ENCODE data around the gene PRKCG. TPM values are rescaled to one million over a fixed set of nuclear protein-coding genes. Genes with fewer than 3 reads are reported as not detected.
A peak's percentile ranks its signal among the peaks of the same experiment; 100 is the strongest.

PRKCG gene
- total RNA-seq, 2 experiments from 2014 or later: not detected

GRCh38 chr19:53917356-53917755 lies 35.4 kb downstream of the PRKCG start:
- Histone ChIP-seq H3K9me2 (ENCODE audit: insufficient read depth, low read length) (no peaks in the 10 kb centered on the region), H3K4me1 (ENCODE audit: insufficient read depth, low read length, poor library complexity, severe bottlenecking) (no peaks in the 10 kb centered on the region), H4K20me1 (ENCODE audit: insufficient read depth, low read length) (no peaks in the 10 kb centered on the region), H3K27ac (ENCODE audit: low read depth, low read length, poor library complexity, severe bottlenecking) (no peak overlapping the region), H3K9me3 (ENCODE audit: low read length) (no peaks in the 10 kb centered on the region), H3K79me2 (ENCODE audit: insufficient read depth, low read depth, low read length) (no peaks in the 10 kb centered on the region), H3K36me3 (ENCODE audit: insufficient read depth, low read length) (no peaks in the 10 kb centered on the region), H3K4me2 (ENCODE audit: low read length) (no peak overlapping the region), H2AFZ (ENCODE audit: low read length) (no peak overlapping the region), H3K4me3 (ENCODE audit: low read depth, low read length, poor library complexity, severe bottlenecking) (no peak overlapping the region)
- no TSS peak for BruUV-seq (replicated peaks)
- no peak for TF ChIP-seq EZH2phosphoT487 (IDR thresholded peaks at IDR 0.05; ENCODE audit: borderline replicate concordance, low read depth, low read length)
- TF ChIP-seq CTCF (conservative IDR thresholded peaks at IDR 0.05; ENCODE audit: low read length): no peak
- ChIA-PET CTCF (ENCODE audit: unreplicated experiment) (no interaction called here), POLR2A (interaction anchor here (0.6 kb wide), 2 partner anchors 98 to 366 kb away, joined by 3 read pairs; no protein-coding TSS in a partner anchor)
- intact Hi-C loops (cut with micrococcal nuclease; ENCODE audit: unreplicated experiment): no loop called here
- DNase-seq (ENCODE audit: low spot score): no peak

- TF ChIP-seq CTCF (conservative IDR thresholded peaks at IDR 0.05; ENCODE audit: low read length): no peak
- TF ChIP-seq EZH2phosphoT487 (IDR thresholded peaks at IDR 0.05; ENCODE audit: borderline replicate concordance, low read depth, low read length): no peak
- no peak overlapping the region for H2AFZ ChIP-seq (ENCODE audit: low read length)
- H3K4me1 ChIP-seq (ENCODE audit: insufficient read depth, low read length, poor library complexity, severe bottlenecking): no peaks in the 10 kb centered on the region
- H4K20me1 ChIP-seq (ENCODE audit: insufficient read depth, low read length): no peaks in the 10 kb centered on the region
- H3K9me2 ChIP-seq (ENCODE audit: insufficient read depth, low read length): no peaks in the 10 kb centered on the region
- H3K9me3 ChIP-seq (ENCODE audit: low read length): no peaks in the 10 kb centered on the region
- no peak overlapping the region for H3K4me2 ChIP-seq (ENCODE audit: low read length)
- CTCF ChIA-PET (ENCODE audit: unreplicated experiment): no interaction called here
- H3K36me3 ChIP-seq (ENCODE audit: insufficient read depth, low read length): no peaks in the 10 kb centered on the region
- no TSS peak for BruUV-seq (replicated peaks)
- intact Hi-C loops (cut with micrococcal nuclease; ENCODE audit: unreplicated experiment): no loop called here
- H3K4me3 ChIP-seq (ENCODE audit: low read depth, low read length, poor library complexity, severe bottlenecking): no peak overlapping the region
- POLR2A ChIA-PET: no interaction called here
- no peak overlapping the region for H3K27ac ChIP-seq (ENCODE audit: low read depth, low read length, poor library complexity, severe bottlenecking)
- peak; percentile 29 for DNase-seq (ENCODE audit: low spot score)
- H3K79me2 ChIP-seq (ENCODE audit: insufficient read depth, low read depth, low read length): no peaks in the 10 kb centered on the region
These were observed 45.7 kb downstream of the PRKCG start for GRCh38 chr19:53927739-53928138.

- DNase-seq (ENCODE audit: low spot score): no peak
- Histone ChIP-seq H4K20me1 (ENCODE audit: insufficient read depth, low read length) (no peaks in the 10 kb centered on the region), H3K27ac (ENCODE audit: low read depth, low read length, poor library complexity, severe bottlenecking) (no peak overlapping the region), H2AFZ (ENCODE audit: low read length) (no peak overlapping the region), H3K4me1 (ENCODE audit: insufficient read depth, low read length, poor library complexity, severe bottlenecking) (no peaks in the 10 kb centered on the region), H3K4me2 (ENCODE audit: low read length) (no peak overlapping the region), H3K79me2 (ENCODE audit: insufficient read depth, low read depth, low read length) (no peaks in the 10 kb centered on the region), H3K9me2 (ENCODE audit: insufficient read depth, low read length) (no peaks in the 10 kb centered on the region), H3K36me3 (ENCODE audit: insufficient read depth, low read length) (no peaks in the 10 kb centered on the region), H3K4me3 (ENCODE audit: low read depth, low read length, poor library complexity, severe bottlenecking) (no peak overlapping the region), H3K9me3 (ENCODE audit: low read length) (no peaks in the 10 kb centered on the region)
- intact Hi-C loops (cut with micrococcal nuclease; ENCODE audit: unreplicated experiment): no loop called here
- TF ChIP-seq EZH2phosphoT487 (IDR thresholded peaks at IDR 0.05; ENCODE audit: borderline replicate concordance, low read depth, low read length) (no peak), CTCF (conservative IDR thresholded peaks at IDR 0.05; ENCODE audit: low read length) (no peak)
- ChIA-PET POLR2A (no interaction called here), CTCF (ENCODE audit: unreplicated experiment) (interaction anchor here (0.7 kb wide), 1 partner anchor 839 kb away, joined by 3 read pairs; no protein-coding TSS in a partner anchor)
- no TSS peak for BruUV-seq (replicated peaks)
These were observed 54.0 kb downstream of the PRKCG start for GRCh38 chr19:53936029-53936428.
